ENCODE results near the gene UFL1. TPM values are rescaled to one million over a fixed set of nuclear protein-coding genes. Genes with fewer than 3 reads are reported as not detected.

UFL1 gene
- total RNA-seq, 2 donors from 2014 or later = 21.5 to 28.6 TPM

- DNase-seq = no peak
- Histone ChIP-seq H3K36me3 (no peaks in the 10 kb centered on the region), H3K27me3 (no peaks in the 10 kb centered on the region), H3K4me3 (no peak overlapping the region), H3K27ac (no peak overlapping the region), H3K9me3 (no peaks in the 10 kb centered on the region), H3K4me1 (peaks cover 2% of the 10 kb centered on the region), H3K9ac (ENCODE audit: low read depth in 2 of 2, low read length in 2 of 2) (no peak overlapping the region)
- intact Hi-C loops (cut with DNase I) = loop anchor here (10.0 kb wide), 1 partner anchor 367 kb away; the partner anchor contains the start of gene NDUFAF4
- no peak for TF ChIP-seq CTCF (IDR thresholded peaks at IDR 0.05)
These were observed 6.6 kb downstream of the UFL1 start for GRCh38 chr6:96528193-96528592.

DNA sequence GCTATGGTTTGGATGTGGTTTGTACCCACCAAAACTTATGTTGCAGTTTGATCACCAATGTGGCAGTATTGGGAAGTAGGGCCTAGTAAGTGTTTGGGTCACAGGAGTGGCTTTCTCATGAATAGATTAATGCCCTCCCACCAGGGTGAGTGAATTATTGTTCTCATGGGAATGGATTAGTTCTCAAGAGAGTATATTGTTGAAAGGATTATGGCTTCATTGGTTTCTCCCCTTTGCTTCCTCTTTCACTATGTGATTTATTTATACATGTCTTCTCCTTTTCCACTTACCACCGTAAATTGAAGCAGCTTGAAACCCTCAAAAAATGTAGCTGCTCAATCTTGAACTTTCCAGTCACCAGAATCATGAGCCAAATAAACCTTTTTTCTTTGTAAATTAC lies 10.8 kb downstream of the UFL1 start:
- H3K36me3 ChIP-seq = no peaks in the 10 kb centered on the region
- no peaks in the 10 kb centered on the region for H3K27me3 ChIP-seq
- no peak for TF ChIP-seq CTCF (IDR thresholded peaks at IDR 0.05)
- no peaks in the 10 kb centered on the region for H3K4me1 ChIP-seq
- no peak overlapping the region for H3K4me3 ChIP-seq
- DNase-seq = no peak
- no peaks in the 10 kb centered on the region for H3K9me3 ChIP-seq
- no peak overlapping the region for H3K27ac ChIP-seq
- intact Hi-C loops (cut with DNase I) = no loop called here
- H3K9ac ChIP-seq (ENCODE audit: low read depth in 2 of 2, low read length in 2 of 2) = no peak overlapping the region

GRCh38 chr6:96537726-96538125 lies 16.1 kb downstream of the UFL1 start:
- Histone ChIP-seq H3K27ac (no peak overlapping the region), H3K9me3 (no peaks in the 10 kb centered on the region), H3K4me1 (no peaks in the 10 kb centered on the region), H3K36me3 (peaks cover 6% of the 10 kb centered on the region), H3K27me3 (no peaks in the 10 kb centered on the region), H3K4me3 (no peak overlapping the region), H3K9ac (ENCODE audit: low read depth in 2 of 2, low read length in 2 of 2) (no peak overlapping the region)
- no peak for DNase-seq
- no peak for TF ChIP-seq CTCF (IDR thresholded peaks at IDR 0.05)
- intact Hi-C loops (cut with DNase I) = no loop called here

DNA sequence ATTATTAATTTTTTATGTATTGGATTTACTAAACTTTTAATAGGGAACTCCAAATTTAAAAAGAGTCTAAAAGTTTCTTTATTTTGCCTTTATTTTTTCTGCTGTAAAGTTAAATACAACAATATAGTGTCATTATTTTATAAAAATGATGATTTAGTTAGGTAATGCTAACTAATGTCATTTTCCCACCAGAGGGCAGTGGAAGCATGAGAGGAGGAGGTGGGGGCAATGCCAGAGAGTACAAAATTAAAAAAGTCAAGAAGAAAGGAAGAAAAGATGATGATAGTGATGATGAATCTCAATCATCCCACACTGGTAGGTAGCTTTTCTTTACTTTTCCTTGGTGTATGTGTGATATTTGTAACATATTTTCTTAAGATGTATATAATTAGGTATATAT lies 21.1 kb downstream of the UFL1 start:
- H3K9ac ChIP-seq (ENCODE audit: low read depth in 2 of 2, low read length in 2 of 2) = no peak overlapping the region
- DNase-seq = no peak
- H3K4me3 ChIP-seq = no peak overlapping the region
- H3K9me3 ChIP-seq = no peaks in the 10 kb centered on the region
- H3K36me3 ChIP-seq = peaks cover 6% of the 10 kb centered on the region
- no peak for TF ChIP-seq CTCF (IDR thresholded peaks at IDR 0.05)
- H3K27me3 ChIP-seq = no peaks in the 10 kb centered on the region
- no peaks in the 10 kb centered on the region for H3K4me1 ChIP-seq
- intact Hi-C loops (cut with DNase I) = no loop called here
- no peak overlapping the region for H3K27ac ChIP-seq

DNA sequence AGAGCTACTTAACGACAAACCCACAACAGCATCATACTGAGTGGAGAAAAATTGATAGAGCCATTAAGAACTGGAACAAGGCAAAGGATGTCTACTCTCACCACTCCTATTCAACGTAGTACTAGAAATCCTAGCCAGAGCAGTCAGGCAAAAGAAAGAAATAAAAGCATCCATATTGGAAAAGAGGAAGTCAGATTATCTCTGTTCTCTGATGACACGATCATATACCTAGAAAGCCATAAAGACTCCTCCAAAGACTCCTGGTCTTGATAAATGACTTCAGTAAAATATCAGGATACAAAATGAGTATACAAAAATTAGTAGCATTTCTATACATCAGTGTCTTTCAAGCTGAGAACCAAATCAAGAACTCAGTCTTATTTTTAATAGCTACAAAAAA lies 24.3 kb downstream of the UFL1 start:
- Histone ChIP-seq H3K27ac (no peak overlapping the region), H3K4me3 (no peak overlapping the region), H3K4me1 (no peaks in the 10 kb centered on the region), H3K9me3 (no peaks in the 10 kb centered on the region), H3K27me3 (no peaks in the 10 kb centered on the region), H3K36me3 (no peaks in the 10 kb centered on the region), H3K9ac (ENCODE audit: low read depth in 2 of 2, low read length in 2 of 2) (no peak overlapping the region)
- intact Hi-C loops (cut with DNase I) = no loop called here
- TF ChIP-seq CTCF (IDR thresholded peaks at IDR 0.05) = no peak
- DNase-seq = no peak

DNA sequence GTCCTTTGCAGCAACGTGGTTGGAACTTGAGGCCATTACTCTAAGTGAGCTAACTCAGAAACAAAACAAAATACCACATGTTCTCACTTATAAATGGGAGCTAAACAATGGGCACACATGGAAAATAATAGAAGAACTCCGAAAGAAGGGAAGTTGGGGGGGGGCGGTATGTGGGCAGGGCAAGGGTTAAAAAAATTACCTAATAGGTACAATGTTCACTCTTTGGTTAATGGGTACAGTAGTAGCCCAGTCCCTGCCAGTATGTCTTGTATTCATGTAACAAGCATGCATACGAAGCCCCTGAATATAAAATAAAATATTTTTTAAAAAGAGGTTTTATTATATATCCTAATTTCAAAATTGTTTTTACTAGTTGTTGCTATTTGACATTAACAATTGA lies 26.0 kb downstream of the UFL1 start:
- no peak overlapping the region for H3K27ac ChIP-seq
- no peaks in the 10 kb centered on the region for H3K36me3 ChIP-seq
- H3K9me3 ChIP-seq = no peaks in the 10 kb centered on the region
- intact Hi-C loops (cut with DNase I) = no loop called here
- H3K4me3 ChIP-seq = no peak overlapping the region
- no peaks in the 10 kb centered on the region for H3K4me1 ChIP-seq
- no peak for DNase-seq
- TF ChIP-seq CTCF (IDR thresholded peaks at IDR 0.05) = no peak
- H3K27me3 ChIP-seq = no peaks in the 10 kb centered on the region
- H3K9ac ChIP-seq (ENCODE audit: low read depth in 2 of 2, low read length in 2 of 2) = no peak overlapping the region

Data from colonic mucosa (tissue), 4 donors.